Measurements from ENCODE around the gene RTN1. TPM values are rescaled to one million over a fixed set of nuclear protein-coding genes. Genes with fewer than 3 reads are reported as not detected.

RTN1 gene
- total RNA-seq, 4 donors from 2014 or later, result 3.0 to 7.5 (median 3.9) TPM

DNA sequence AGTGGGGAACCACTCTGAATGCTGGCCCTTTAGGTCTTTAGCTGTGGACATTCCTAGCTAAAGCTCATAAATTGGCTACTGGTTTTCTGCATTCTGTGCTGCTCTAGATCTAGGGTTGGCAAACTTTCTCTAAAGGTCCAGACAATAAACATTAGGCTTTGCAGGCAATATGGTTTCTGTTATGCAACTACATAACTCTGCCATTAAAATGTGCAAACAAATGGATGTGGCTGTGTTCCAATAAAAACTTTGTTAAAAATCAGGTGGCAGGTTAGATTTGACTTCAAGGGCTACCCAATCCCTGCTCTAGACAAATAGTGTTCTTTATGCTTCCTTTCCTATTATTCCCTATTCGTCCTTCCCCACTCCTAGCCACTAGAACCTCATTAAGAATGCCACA lies 42.6 kb upstream of the RTN1 start:
- TF ChIP-seq CTCF (IDR thresholded peaks at IDR 0.05), result no peak
- no peak for TF ChIP-seq EP300 (IDR thresholded peaks at IDR 0.05)
- TF ChIP-seq POLR2A (IDR thresholded peaks at IDR 0.05), result no peak
- TF ChIP-seq POLR2AphosphoS5 (IDR thresholded peaks at IDR 0.05), result no peak
- Histone ChIP-seq H3K4me3 (no peak overlapping the region), H3K36me3 (no peaks in the 10 kb centered on the region), H3K27ac (no peak overlapping the region), H3K27me3 (peaks cover 5% of the 10 kb centered on the region), H3K9me3 (no peaks in the 10 kb centered on the region), H3K4me1 (no peaks in the 10 kb centered on the region)
- DNase-seq (ENCODE audit: low spot score in 2 of 2), result no peak
- WGBS, result 83% methylated on average over 1 of the region's 1 CpG

DNA sequence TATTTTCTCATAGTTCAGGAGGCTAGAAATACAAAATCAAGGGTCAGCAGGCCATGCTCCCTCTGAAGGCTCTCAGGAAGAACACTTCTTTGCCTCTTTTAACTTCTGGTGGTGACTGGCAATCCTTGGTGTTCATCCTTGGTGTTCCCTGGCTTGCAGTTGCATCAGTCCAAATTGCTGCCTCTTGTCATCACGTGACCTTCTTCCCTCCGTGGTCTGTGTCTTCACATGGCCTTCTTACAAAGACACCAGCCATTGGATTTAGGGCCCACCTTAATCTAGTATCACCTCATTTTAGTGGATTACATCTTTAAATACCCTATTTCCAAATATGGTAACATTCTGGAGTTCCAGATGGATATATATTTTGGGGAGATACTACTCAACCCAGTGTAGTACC lies 41.9 kb upstream of the RTN1 start:
- no peaks in the 10 kb centered on the region for H3K36me3 ChIP-seq
- peaks cover 5% of the 10 kb centered on the region for H3K27me3 ChIP-seq
- WGBS, result 92% methylated on average over 2 of the region's 2 CpGs
- TF ChIP-seq POLR2A (IDR thresholded peaks at IDR 0.05) (no peak), CTCF (IDR thresholded peaks at IDR 0.05) (no peak), EP300 (IDR thresholded peaks at IDR 0.05) (no peak), POLR2AphosphoS5 (IDR thresholded peaks at IDR 0.05) (no peak)
- H3K27ac ChIP-seq, result no peak overlapping the region
- no peaks in the 10 kb centered on the region for H3K9me3 ChIP-seq
- H3K4me1 ChIP-seq, result no peaks in the 10 kb centered on the region
- DNase-seq (ENCODE audit: low spot score in 2 of 2), result no peak
- H3K4me3 ChIP-seq, result no peak overlapping the region

GRCh38 chr14:59905188-59905587 lies 34.6 kb upstream of the RTN1 start:
- whole genome bisulfite sequencing, result 90% methylated on average over 2 of the region's 2 CpGs
- no peak for DNase-seq (ENCODE audit: low spot score in 2 of 2)
- Histone ChIP-seq H3K27me3 (no peaks in the 10 kb centered on the region), H3K4me3 (no peak overlapping the region), H3K27ac (no peak overlapping the region), H3K36me3 (no peaks in the 10 kb centered on the region), H3K4me1 (no peaks in the 10 kb centered on the region), H3K9me3 (no peaks in the 10 kb centered on the region)
- no peak for TF ChIP-seq EP300 (IDR thresholded peaks at IDR 0.05)
- TF ChIP-seq POLR2A (IDR thresholded peaks at IDR 0.05), result no peak
- TF ChIP-seq POLR2AphosphoS5 (IDR thresholded peaks at IDR 0.05), result no peak
- TF ChIP-seq CTCF (IDR thresholded peaks at IDR 0.05), result no peak

GRCh38 chr14:59904184-59904583 lies 33.6 kb upstream of the RTN1 start:
- DNase-seq (ENCODE audit: low spot score in 2 of 2), result no peak
- no peaks in the 10 kb centered on the region for H3K9me3 ChIP-seq
- no peaks in the 10 kb centered on the region for H3K36me3 ChIP-seq
- no peaks in the 10 kb centered on the region for H3K27me3 ChIP-seq
- WGBS, result 60% methylated on average over 2 of the region's 2 CpGs
- H3K4me3 ChIP-seq, result no peak overlapping the region
- H3K4me1 ChIP-seq, result no peaks in the 10 kb centered on the region
- no peak for TF ChIP-seq CTCF (IDR thresholded peaks at IDR 0.05)
- no peak for TF ChIP-seq POLR2A (IDR thresholded peaks at IDR 0.05)
- TF ChIP-seq POLR2AphosphoS5 (IDR thresholded peaks at IDR 0.05), result no peak
- no peak for TF ChIP-seq EP300 (IDR thresholded peaks at IDR 0.05)
- no peak overlapping the region for H3K27ac ChIP-seq

- no peaks in the 10 kb centered on the region for H3K4me1 ChIP-seq
- TF ChIP-seq POLR2AphosphoS5 (IDR thresholded peaks at IDR 0.05), result no peak
- TF ChIP-seq EP300 (IDR thresholded peaks at IDR 0.05), result no peak
- no peak for TF ChIP-seq CTCF (IDR thresholded peaks at IDR 0.05)
- TF ChIP-seq POLR2A (IDR thresholded peaks at IDR 0.05), result no peak
- no peaks in the 10 kb centered on the region for H3K9me3 ChIP-seq
- no peak overlapping the region for H3K4me3 ChIP-seq
- no peak for DNase-seq (ENCODE audit: low spot score in 2 of 2)
- no peaks in the 10 kb centered on the region for H3K36me3 ChIP-seq
- H3K27me3 ChIP-seq, result no peaks in the 10 kb centered on the region
- WGBS, result 66% methylated on average over 3 of the region's 3 CpGs
- no peak overlapping the region for H3K27ac ChIP-seq
These were observed 30.0 kb upstream of the RTN1 start for GRCh38 chr14:59900556-59900955.

Data from suprapubic skin (tissue), 4 donors.